HEK293 (cell line): Measurements from ENCODE around the gene CLDN34.

Source experiments
- CTCF ChIA-PET: fragments of 350-600 bp; formaldehyde crosslinking; extraction: SDS; loops from one replicate; lab custom pipeline; 2021; ENCODE audit warnings: antibody characterized with exemption; lab: Yijun Ruan, JAX
- POLR2A ChIA-PET: fragments of 300-600 bp; formaldehyde crosslinking; extraction: SDS; loops from one replicate; lab custom pipeline; 2020; ENCODE audit warnings: antibody characterized with exemption, inconsistent platforms; lab: Yijun Ruan, JAX
- H3K27ac ChIP-seq: fragments of 200-500 bp; sonication (Bioruptor generic); 2 replicates; pipeline ENCODE4 v1.5.1; 2014; ENCODE audit warnings: low read depth, low read length, control low read depth, inconsistent platforms; ENCODE audit errors: extremely low read depth
- H3K36me3 ChIP-seq, 2 experiments: fragments of 200-500 bp in 1 of 2; sonication (Bioruptor generic) in 1 of 2; 1 replicate in 1 of 2; 2 replicates in 1 of 2; pipeline ENCODE4 v1.5.1; 2014 to 2017; ENCODE audit warnings: inconsistent platforms in 2 of 2, low read length in 2 of 2; ENCODE audit not compliant: control insufficient read depth in 2 of 2, insufficient read depth in 1 of 2
- H3K4me1 ChIP-seq: fragments of 200-500 bp; sonication (Bioruptor generic); 2 replicates; pipeline ENCODE4 v1.5.1; 2014; ENCODE audit warnings: mild to moderate bottlenecking, low read length, inconsistent platforms; ENCODE audit not compliant: control insufficient read depth, insufficient read depth
- H3K4me3 ChIP-seq: 2 replicates; pipeline ENCODE4 v1.5.1; 2011; ENCODE audit warnings: low read depth, mild to moderate bottlenecking, control low read depth, low read length, moderate library complexity
- H3K9me3 ChIP-seq: fragments of 200-500 bp; sonication (Bioruptor generic); 2 replicates; pipeline ENCODE4 v1.5.1; 2014; ENCODE audit warnings: low read depth, low read length, inconsistent platforms; ENCODE audit not compliant: control insufficient read depth, insufficient read depth
- HOXC10 ChIP-seq: sonication (generic); formaldehyde crosslinking; IDR thresholded peaks from 2 replicates; pipeline ENCODE4 v1.8.1; 2023; ENCODE audit warnings: mild to moderate bottlenecking, missing genetic modification reagents
- KLF10 ChIP-seq: fragments of 450-650 bp; IDR thresholded peaks from 2 replicates; pipeline ENCODE4 v1.5.1; 2018; ENCODE audit warnings: missing biosample characterization, mild to moderate bottlenecking, missing genetic modification characterization
- MZF1 ChIP-seq: fragments of 450-650 bp; formaldehyde crosslinking; IDR thresholded peaks from 2 replicates; pipeline ENCODE4 v1.5.1; 2017; ENCODE audit warnings: missing biosample characterization, missing genetic modification characterization, borderline replicate concordance
- PRDM10 ChIP-seq: fragments of 450-650 bp; formaldehyde crosslinking; IDR thresholded peaks from 2 replicates; pipeline ENCODE4 v1.5.1; 2016; ENCODE audit warnings: missing biosample characterization, missing genetic modification characterization
- YY2 ChIP-seq: fragments of 450-650 bp; formaldehyde crosslinking; IDR thresholded peaks from 2 replicates; pipeline ENCODE4 v1.5.1; 2016; ENCODE audit warnings: missing biosample characterization, missing genetic modification characterization
- ZNF155 ChIP-seq: fragments of 450-650 bp; formaldehyde crosslinking; IDR thresholded peaks from 2 replicates; pipeline ENCODE4 v1.5.1; 2016; ENCODE audit warnings: missing biosample characterization, missing genetic modification characterization
- ZNF302 ChIP-seq: fragments of 450-650 bp; formaldehyde crosslinking; IDR thresholded peaks from 2 replicates; pipeline ENCODE4 v1.5.1; 2016; ENCODE audit warnings: missing biosample characterization, missing genetic modification characterization, low read depth
- ZNF311 ChIP-seq: fragments of 450-650 bp; formaldehyde crosslinking; IDR thresholded peaks from 2 replicates; pipeline ENCODE4 v1.5.1; 2017; ENCODE audit warnings: missing biosample characterization, missing genetic modification characterization, borderline replicate concordance
- ZNF335 ChIP-seq: fragments of 450-650 bp; formaldehyde crosslinking; conservative IDR thresholded peaks from 2 replicates; pipeline ENCODE4 v1.5.1; 2016; ENCODE audit warnings: missing biosample characterization, missing genetic modification characterization
- ZNF37A ChIP-seq: fragments of 450-650 bp; IDR thresholded peaks from 2 replicates; pipeline ENCODE4 v1.5.1; 2018; ENCODE audit warnings: missing biosample characterization, missing genetic modification characterization
- ZNF623 ChIP-seq: fragments of 450-650 bp; formaldehyde crosslinking; IDR thresholded peaks from 2 replicates; pipeline ENCODE4 v1.5.1; 2016; ENCODE audit warnings: missing biosample characterization, missing genetic modification characterization
- ZNF624 ChIP-seq: fragments of 450-650 bp; formaldehyde crosslinking; IDR thresholded peaks from 2 replicates; pipeline ENCODE4 v1.5.1; 2017; ENCODE audit warnings: missing biosample characterization, missing genetic modification characterization
- ZNF645 ChIP-seq: fragments of 450-650 bp; formaldehyde crosslinking; IDR thresholded peaks from 2 replicates; pipeline ENCODE4; 2016; ENCODE audit warnings: missing biosample characterization, missing genetic modification characterization
- ZSCAN30 ChIP-seq: fragments of 450-650 bp; IDR thresholded peaks from 2 replicates; pipeline ENCODE4 v1.5.1; 2018; ENCODE audit warnings: missing biosample characterization, mild to moderate bottlenecking, missing genetic modification characterization, moderate library complexity
- TF ChIP-seq, protein P1 (sequence below): fragments of 450-650 bp; formaldehyde crosslinking; IDR thresholded peaks from 2 replicates; pipeline ENCODE4 v1.5.1; 2016; ENCODE audit warnings: missing biosample characterization, missing genetic modification characterization
- TF ChIP-seq, protein P2 (sequence below): fragments of 450-650 bp; formaldehyde crosslinking; IDR thresholded peaks from 2 replicates; pipeline ENCODE4 v1.5.1; 2016; ENCODE audit warnings: missing biosample characterization, missing genetic modification characterization
- TF ChIP-seq, protein P3 (sequence below): fragments of 450-650 bp; formaldehyde crosslinking; IDR thresholded peaks from 2 replicates; pipeline ENCODE4 v1.5.1; 2016; ENCODE audit warnings: missing biosample characterization, missing genetic modification characterization
- TF ChIP-seq, protein P4 (sequence below): fragments of 450-650 bp; IDR thresholded peaks from 2 replicates; pipeline ENCODE4 v1.5.1; 2018; ENCODE audit warnings: missing biosample characterization, mild to moderate bottlenecking, missing genetic modification characterization
- TF ChIP-seq, protein P5 (sequence below): fragments of 450-650 bp; formaldehyde crosslinking; IDR thresholded peaks from 2 replicates; pipeline ENCODE4 v1.5.1; 2017; ENCODE audit warnings: missing biosample characterization, missing genetic modification characterization

Gene CLDN34

DNA sequence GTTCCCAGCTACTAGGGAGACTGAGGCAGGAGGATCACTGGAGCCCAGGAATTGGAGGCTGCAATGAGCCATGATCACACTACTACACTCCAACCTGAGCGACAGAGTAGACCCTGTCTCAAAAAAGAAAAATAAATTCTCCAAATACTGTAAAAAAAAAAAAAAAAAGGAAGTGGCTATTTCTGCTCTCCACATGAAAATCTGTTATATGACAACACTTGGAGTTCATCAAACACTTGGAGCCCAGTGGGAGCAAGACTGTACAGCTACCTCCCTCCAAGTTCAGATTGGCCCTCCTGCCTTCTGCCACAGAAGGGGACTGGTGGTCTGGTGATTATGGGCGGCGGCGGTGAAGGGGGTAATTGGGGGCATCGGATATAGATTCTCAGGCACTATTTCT lies 9.0 kb upstream of the CLDN34 start (continued):
- TF ChIP-seq ZNF624 (tag by site-specific recombination) = no peak
- TF ChIP-seq ZNF623 (tag by site-specific recombination) = no peak
- no peak for TF ChIP-seq ZNF645 (tag by site-specific recombination)
- TF ChIP-seq ZNF302 (tag by site-specific recombination) = no peak
- TF ChIP-seq, protein P1, sequence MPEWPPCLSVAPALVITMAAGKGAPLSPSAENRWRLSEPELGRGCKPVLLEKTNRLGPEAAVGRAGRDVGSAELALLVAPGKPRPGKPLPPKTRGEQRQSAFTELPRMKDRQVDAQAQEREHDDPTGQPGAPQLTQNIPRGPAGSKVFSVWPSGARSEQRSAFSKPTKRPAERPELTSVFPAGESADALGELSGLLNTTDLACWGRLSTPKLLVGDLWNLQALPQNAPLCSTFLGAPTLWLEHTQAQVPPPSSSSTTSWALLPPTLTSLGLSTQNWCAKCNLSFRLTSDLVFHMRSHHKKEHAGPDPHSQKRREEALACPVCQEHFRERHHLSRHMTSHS (tag by site-specific recombination) = no peak

GRCh38 chrX:9961750-9962149 lies 5.4 kb upstream of the CLDN34 start:
- ChIA-PET POLR2A (interaction anchor here (0.6 kb wide), 1 partner anchor 845 kb away, joined by 3 read pairs; no protein-coding TSS in a partner anchor), CTCF (no interaction called here)
- no peaks in the 10 kb centered on the region for H3K4me1 ChIP-seq
- H3K27ac ChIP-seq = no peak overlapping the region
- no peaks in the 10 kb centered on the region for H3K9me3 ChIP-seq
- no peaks in the 10 kb centered on the region for H3K36me3 ChIP-seq
- TF ChIP-seq ZNF37A (tag by site-specific recombination) = no peak
- no peak for TF ChIP-seq ZNF311 (tag by site-specific recombination)
- TF ChIP-seq KLF10 (tag by site-specific recombination) = no peak
- no peak for TF ChIP-seq YY2 (tag by site-specific recombination)
- TF ChIP-seq, protein P2, sequence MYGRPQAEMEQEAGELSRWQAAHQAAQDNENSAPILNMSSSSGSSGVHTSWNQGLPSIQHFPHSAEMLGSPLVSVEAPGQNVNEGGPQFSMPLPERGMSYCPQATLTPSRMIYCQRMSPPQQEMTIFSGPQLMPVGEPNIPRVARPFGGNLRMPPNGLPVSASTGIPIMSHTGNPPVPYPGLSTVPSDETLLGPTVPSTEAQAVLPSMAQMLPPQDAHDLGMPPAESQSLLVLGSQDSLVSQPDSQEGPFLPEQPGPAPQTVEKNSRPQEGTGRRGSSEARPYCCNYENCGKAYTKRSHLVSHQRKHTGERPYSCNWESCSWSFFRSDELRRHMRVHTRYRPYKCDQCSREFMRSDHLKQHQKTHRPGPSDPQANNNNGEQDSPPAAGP (tag by site-specific recombination) = no peak
- TF ChIP-seq, protein P3, sequence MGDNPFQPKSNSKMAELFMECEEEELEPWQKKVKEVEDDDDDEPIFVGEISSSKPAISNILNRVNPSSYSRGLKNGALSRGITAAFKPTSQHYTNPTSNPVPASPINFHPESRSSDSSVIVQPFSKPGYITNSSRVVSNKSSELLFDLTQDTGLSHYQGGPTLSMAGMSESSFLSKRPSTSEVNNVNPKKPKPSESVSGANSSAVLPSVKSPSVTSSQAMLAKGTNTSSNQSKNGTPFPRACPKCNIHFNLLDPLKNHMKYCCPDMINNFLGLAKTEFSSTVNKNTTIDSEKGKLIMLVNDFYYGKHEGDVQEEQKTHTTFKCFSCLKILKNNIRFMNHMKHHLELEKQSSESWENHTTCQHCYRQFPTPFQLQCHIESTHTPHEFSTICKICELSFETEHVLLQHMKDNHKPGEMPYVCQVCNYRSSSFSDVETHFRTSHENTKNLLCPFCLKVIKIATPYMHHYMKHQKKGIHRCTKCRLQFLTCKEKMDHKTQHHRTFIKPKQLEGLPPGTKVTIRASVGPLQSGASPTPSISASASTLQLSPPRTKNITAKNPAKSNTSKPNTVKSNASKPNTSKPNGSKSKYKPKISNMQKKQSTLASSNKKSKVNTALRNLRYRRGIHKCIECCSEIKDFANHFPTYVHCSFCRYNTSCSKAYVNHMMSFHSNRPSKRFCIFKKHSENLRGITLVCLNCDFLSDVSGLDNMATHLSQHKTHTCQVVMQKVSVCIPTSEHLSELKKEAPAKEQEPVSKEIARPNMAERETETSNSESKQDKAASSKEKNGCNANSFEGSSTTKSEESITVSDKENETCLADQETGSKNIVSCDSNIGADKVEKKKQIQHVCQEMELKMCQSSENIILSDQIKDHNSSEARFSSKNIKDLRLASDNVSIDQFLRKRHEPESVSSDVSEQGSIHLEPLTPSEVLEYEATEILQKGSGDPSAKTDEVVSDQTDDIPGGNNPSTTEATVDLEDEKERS = no peak
- TF ChIP-seq, protein P4, sequence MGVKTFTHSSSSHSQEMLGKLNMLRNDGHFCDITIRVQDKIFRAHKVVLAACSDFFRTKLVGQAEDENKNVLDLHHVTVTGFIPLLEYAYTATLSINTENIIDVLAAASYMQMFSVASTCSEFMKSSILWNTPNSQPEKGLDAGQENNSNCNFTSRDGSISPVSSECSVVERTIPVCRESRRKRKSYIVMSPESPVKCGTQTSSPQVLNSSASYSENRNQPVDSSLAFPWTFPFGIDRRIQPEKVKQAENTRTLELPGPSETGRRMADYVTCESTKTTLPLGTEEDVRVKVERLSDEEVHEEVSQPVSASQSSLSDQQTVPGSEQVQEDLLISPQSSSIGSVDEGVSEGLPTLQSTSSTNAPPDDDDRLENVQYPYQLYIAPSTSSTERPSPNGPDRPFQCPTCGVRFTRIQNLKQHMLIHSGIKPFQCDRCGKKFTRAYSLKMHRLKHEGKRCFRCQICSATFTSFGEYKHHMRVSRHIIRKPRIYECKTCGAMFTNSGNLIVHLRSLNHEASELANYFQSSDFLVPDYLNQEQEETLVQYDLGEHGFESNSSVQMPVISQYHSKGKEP (tag by site-specific recombination) = no peak
- TF ChIP-seq ZNF155 (tag by site-specific recombination) = no peak
- no peak for TF ChIP-seq HOXC10 (CRISPR knock-in tag)
- no peak for TF ChIP-seq PRDM10 (tag by site-specific recombination)
- TF ChIP-seq, protein P5, sequence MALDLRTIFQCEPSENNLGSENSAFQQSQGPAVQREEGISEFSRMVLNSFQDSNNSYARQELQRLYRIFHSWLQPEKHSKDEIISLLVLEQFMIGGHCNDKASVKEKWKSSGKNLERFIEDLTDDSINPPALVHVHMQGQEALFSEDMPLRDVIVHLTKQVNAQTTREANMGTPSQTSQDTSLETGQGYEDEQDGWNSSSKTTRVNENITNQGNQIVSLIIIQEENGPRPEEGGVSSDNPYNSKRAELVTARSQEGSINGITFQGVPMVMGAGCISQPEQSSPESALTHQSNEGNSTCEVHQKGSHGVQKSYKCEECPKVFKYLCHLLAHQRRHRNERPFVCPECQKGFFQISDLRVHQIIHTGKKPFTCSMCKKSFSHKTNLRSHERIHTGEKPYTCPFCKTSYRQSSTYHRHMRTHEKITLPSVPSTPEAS (tag by site-specific recombination) = no peak
- TF ChIP-seq MZF1 (tag by site-specific recombination) = no peak
- no peak for TF ChIP-seq ZSCAN30 (tag by site-specific recombination)
- no peak for TF ChIP-seq ZNF335
- H3K4me3 ChIP-seq = no peak overlapping the region
